Measurements from ENCODE around the gene RBAK. TPM values are rescaled to one million over a fixed set of nuclear protein-coding genes. Genes with fewer than 3 reads are reported as not detected.
"Not testable (repeated sequence)": the region's sequence is repeated elsewhere in the genome, so short reads cannot be mapped to it uniquely, and the experiment has no call there.

Gene RBAK
- 6.6 TPM for polyA plus RNA-seq (2013, experiment 1 of 2; ENCODE audit: insufficient read length)
- 6.7 TPM for polyA plus RNA-seq (2013, experiment 2 of 2; ENCODE audit: insufficient read length)

DNA sequence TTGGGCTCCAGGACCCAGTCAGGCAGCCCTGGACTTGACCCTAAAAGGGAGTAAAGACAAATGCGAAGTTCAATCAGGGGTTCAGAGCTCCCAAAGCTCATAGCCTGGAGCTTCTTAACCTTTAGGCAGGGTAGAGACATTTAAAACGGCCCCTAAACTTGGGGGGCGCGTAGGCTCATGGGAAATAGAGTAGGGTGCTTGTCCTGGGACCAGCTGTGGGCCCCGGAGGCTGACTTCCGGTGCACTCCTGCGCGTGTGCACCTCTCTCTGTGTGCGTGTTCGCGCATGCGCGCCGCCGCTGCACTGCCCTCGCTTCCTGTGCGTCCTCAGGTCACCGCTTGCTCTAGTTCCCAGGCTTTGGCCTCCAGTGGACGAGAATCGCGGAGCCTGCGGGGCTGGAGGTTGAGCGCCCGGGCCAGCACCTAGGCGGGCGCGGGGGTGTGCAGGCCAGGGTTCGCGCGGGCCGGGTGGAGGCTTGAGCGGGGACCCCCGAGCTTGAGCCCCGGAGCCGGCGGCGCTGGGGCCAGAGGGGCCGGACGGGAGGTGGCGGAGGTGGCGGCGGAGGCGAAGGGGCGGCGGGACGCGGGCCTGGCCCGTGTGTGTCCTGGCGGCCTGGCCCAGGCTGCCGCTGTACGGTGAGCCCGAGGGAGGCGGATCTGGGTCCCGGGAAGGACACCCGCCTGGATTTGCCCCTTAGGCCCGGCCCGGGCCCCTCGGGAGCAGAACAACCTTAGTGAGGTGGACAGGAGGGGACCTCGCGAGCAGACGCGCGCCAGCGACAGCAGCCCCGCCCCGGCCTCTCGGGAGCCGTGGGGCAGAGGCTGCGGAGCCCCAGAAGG is at the start of gene RBAK:
Gene RBAK, plus strand, starts transcription at position 303 of the 839 bp plus-strand sequence. CDS start 2,217 bp downstream, outside the sequence.
- peak; percentile 96 for DNase-seq

DNA sequence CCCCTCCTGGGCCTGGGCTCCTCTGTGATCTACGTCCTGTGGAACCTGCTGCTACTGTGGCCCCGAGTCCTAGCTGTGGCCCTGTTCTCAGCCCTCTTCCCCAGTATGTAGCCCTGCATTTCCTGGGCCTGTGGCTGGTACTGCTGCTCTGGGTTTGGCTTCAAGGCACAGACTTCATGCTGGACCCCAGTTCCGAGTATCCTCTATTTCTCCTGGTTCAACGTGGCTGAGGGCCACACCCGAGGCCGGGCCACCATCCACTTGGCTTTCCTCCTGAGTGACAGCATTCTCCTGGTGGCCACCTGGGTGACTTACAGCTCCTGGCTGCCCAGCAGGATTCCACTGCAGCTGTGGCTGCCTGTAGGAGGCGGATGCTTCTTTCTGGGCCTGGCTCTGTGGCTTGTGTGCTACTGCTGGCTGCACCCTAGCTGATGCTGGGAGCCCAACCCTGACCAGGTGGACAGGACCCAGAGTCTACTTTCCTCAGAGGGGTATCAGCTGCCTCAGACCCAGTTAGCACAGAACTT is 48.9 kb upstream of the RBAK start:
- DNase-seq, result no peak

DNA sequence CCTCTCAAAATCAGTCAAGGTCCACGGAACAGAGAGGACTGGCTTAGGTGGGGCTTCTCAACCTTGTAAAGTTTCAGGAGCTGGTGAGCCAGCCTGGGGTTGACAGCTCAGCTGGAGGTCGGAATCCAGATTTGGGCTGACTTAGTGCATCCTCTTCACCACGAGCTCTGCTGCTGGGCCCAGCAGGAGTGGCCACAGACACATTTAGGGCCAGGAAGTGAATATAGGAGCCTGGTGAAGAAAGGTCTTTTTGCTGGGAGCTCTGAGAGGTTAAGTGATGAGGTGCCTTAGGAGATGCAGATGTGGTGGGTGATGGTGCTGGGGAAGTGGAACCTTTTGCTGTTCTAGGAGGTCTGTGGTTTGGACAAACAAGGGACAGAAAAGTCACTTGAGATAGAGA is 47.4 kb upstream of the RBAK start:
- no peak for DNase-seq

DNA sequence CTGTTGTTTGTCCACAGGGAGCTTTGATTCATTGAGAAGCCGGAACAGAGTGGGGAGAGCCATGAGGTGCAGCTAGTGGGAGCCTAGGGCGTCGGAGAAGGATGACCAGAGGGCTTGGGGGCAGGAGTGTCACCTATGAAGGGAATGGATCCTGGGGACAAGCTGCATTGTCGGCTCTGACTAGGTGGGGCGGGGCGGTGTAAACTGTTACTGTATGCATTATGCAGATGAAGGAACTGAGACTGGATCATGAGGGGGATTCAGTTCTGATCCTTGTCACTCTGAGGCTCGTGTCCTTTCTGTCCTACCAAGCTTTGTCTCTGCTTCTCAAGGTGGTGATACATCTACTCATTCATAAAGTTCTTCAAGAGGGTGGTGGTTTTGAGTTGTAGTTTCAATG is 46.8 kb upstream of the RBAK start:
- DNase-seq, result no peak

DNA sequence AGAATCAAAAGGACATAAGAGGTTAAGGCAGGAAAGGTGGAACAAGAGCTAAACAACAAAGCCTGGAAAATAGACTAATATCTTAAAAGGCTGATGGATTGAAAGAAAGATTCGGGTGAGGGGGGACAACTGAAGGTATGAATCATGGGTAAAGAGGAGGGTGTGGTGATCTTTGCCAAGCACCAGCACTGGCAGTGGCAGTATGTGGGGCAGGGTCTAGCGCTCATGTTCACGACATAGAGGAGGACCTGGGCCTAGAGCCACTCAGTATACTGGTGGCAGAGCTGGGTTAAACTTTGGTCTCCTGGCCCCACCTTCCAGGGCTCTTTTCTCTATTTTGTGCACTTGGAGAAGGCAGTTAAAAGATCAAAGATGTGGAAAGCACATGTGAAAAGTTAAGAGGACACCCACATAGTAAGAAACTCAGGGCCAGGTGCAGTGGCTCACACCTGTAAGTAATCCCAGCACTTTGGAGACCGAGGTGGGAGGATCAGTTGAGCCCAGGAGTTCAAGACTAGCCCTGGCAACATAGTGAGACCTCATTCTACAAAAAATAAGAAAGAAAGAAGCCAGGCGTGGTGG is 46.2 kb upstream of the RBAK start:
- no peak for DNase-seq

DNA sequence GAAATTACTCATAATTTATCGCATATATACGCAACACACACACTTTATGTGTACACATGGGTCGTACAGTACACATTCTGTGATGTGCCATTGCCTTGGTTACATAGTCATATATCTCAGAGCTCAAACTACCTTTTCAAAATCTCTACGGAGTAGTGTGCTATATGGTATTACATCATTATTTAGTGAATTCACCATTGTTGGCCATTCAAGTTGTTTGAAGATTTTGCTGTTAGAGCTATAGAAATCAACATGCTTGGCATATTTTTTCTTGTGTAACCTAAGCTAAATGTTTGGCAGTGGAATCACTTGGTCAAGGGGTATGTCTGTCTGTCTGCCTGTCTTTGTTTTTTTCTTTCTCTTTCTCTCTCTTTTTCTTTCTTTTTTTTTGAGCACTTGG is 44.7 kb upstream of the RBAK start:
- DNase-seq, result no peak

DNA sequence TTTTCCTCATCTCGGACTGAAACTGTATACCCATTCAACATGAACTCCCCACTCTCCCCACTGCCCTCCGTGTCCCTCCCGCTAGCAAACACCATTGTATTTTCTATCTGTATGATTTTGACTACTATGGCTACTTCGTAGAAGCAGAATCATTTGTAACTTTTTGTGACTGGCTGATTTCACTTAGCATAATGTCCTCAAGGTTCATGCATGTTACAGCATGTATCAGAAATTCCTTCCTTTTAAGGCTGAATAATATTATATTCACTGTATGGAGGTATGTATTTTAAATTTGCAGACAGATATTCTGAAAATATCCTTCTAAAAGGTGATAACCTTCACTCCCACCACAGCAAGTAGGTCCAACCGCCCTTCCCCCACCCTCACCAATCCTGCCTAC is 43.7 kb upstream of the RBAK start:
- DNase-seq, result no peak

DNA sequence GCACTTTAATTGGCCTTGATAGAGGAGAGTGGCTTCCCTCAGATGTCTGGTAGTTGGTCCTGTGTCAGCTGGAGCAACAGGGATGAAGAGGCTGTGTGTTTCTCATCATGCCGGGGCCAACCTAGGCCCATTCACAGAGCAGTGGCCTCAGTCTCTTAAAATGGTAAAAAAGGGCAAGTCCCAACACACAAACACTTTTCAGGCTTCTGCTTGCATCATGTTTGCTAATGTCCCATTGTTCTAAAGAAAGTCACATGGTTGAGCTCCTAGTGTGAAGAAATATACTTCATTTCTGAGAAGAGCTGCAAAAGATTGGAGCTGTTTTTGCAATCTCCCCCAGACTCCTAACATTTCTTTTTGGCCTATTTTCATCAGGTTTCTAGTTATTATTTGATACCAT is 40.6 kb upstream of the RBAK start:
- DNase-seq, result no peak

DNA sequence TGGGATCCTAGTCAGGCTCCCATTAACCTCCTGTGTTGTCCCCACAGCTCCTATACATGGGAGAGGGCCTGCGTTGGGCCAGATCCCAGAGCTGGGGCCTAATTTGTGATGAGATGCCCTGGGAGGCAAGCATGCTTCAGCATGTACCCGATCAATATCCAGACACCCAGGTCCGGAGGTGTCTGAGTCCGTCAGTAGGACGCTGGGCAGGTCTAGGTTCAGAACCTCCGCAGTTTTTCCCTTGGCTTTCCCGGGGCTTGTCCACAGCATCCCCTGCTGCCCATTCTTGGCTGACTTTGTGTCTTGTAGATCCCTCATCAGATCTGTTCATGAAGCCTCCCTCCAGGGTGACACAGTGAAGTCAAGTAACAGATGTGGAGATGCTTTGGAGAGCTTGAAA is 32.7 kb upstream of the RBAK start:
- DNase-seq, result no peak

DNA sequence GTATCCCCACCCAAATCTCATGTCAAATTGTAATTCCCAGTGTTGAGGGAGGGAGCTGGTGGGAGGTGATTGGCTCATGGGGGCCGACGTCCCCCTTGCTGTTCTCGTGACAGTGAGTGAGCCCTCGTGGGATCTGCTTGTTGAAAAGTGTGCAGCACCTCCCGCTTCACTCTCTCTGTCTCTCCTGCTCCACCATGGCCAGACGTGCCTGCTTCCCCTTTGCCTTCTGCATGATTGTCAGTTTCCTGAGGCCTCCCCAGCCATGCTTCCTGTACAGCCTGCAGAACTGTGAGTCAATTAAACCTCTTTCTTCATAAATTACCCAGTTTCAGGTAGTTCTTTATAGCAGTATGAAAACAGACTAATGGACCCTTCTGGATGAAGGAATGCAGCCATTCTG is 29.7 kb upstream of the RBAK start:
- not testable (repeated sequence) for DNase-seq

DNA sequence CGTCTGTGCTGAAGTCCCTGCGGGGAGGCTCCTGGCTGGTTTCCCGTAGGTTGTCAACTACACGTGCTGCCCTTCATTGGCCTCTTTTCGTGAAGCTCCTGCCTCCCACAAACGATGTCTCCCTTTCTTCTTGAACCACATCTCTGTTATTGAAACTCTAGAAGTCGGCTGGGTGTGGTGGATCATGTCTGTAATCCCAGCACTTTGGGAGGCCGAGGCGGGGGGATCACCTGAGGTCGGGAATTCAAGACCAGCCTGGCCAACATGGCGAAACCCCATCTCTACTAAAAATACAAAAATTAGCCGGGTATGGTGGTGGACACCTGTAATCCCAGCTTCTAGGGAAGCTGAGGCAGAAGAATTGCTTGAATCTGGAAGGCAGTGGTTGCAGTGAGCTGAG is 28.0 kb upstream of the RBAK start:
- not testable (repeated sequence) for DNase-seq

DNA sequence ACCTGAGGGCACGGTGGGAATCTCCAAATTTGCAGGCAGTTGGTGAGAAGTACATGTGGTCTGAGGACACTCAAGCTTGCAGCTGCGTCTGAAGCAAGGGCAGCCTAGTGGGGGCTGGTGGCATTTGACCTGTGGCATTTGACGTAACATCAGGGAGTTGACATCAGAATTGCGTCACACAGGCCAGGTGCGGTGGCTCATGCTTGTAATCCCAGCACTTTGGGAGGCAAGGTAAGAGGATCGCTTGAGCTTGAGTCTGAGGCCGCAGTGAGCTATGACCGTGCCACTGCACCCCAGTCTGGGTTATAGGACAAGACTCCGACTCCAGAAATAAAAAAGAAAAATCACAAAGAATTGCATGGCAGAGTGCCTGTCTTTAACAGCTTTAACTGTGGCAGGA is 25.6 kb upstream of the RBAK start:
- DNase-seq, result no peak

DNA sequence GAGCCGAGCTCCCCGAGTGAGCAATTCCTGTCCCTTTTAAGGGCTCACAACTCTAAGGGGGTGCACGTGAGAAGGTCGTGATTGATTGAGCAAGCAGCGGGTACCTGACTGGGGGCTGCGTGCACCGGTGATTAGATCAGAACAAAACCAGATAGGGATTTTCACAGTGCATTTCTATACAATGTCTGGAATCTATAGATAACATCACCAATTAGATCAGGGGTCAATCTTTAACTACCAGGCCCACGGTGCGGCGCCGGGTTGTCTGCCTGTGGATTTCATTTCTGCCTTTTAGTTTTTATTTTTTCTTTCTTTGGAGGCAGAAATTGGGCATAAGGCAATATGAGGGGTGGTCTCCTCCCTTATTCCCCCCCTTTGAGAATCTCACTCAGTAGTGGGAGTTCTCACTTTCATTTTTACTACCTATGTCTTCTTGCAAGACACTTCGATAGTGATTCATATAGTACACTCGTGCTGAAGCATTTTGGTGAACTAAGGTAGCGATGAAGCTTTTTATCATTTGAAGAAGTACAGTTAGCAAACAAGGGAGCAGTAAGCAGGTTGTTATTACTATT is 24.6 kb upstream of the RBAK start:
- DNase-seq, result not testable (repeated sequence)

DNA sequence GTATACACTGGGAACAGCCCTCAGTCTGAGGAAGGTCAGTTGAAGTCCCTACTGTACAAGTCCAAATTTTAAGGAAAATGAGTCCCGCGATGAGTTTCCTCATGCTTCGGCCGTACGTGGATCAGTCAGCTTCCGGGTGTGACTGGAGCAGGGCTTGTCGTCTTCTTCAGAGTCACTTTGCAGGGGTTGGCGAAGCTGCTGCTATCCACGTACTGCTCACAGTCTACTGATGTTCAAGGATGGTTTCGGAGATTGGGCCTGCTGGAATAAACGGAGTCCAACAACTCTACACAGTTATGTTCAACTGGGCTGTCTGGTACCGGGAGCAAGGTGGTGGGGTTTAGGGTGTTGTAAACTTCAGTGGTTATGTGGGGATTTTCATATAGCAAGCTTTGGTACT is 22.0 kb upstream of the RBAK start:
- not testable (repeated sequence) for DNase-seq

DNA sequence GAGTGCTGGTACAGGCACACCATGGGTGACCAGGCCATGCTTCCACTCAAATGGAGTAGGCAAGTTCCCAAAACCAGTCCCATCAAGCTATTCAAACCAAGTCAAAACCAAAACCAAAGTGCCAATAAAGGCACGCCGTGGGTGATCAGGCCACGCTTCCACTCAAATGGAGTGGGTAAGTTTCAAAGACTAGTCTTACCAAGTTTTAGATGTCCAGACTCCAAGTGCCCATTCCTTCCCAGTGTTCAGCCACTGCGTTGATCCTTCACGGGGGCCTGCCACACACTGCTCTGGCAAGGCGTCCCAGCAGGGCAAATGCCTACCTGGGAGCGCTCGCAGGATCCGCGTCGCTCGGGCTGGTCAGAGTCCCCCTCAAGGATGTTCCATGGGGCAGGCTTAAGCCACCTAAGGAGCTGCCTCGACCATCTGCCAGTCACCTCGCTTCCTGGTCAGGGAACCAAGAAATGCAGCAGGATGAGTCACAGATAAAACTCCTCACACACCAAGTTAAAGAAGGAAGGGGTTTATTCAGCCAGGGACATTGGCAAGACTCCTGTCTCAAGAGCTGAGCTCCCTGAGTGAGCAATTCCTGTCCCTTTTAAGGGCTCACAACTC is 17.8 kb upstream of the RBAK start:
- DNase-seq, result not testable (repeated sequence)

DNA sequence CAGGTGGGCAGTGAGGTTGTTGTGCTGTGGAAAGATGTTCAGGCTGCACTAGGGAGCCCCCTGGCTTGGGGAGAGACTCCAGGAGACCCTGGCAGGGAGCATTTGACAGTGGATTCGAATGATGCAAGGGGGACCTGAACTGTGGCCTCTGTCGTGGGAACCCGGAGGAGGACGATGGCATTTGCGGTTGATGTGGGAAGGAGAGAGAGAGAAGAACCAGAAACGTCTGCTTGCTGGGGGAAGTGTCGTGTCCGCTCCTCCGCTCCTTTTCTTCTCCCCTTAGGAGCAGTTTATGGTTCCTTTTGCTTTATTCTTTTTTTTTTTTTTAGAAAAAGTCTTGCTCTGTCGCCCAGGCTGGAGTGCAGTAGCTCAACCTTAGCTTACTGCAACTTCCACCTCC is 12.5 kb upstream of the RBAK start:
- DNase-seq, result not testable (repeated sequence)

DNA sequence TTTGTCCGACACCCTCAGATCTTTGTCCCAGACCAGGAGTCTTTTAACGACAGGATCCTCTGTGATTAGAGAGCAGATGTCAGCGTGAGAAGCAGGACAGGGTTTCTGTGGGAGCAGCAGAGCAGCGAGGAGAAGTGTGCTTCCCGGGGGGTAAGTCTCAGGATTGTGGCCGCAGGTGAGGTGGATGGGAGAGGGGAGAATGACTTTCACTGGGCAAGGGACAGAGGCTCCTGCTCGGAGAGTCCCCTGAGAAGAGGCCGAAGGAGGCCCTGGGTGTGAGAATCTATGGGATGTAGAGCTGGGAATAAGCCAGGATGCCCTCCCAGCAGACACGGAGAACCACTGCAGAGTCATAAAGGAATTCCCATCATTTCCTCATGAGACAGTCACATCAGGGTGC is 10.4 kb upstream of the RBAK start:
- DNase-seq, result no peak

DNA sequence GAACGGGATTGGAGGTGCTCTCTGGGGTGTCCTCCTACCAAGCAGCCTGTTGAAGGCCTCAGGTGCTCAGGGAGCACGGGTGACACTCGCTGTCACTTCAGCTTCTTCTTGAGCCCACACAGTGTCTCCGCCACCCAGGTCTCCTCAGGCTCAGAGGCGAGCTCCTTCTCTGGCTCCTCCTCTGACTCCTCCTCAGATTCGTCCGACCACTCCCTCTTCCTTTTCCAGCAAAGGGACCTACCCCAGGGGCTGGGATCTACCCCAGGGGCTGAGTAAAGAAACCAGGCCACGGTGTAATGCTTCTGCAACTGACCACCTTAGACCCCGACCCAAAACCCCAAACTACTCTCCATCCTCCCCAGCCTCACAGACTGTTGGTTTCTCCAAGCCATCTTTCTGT is 9.2 kb upstream of the RBAK start:
- no peak for DNase-seq

DNA sequence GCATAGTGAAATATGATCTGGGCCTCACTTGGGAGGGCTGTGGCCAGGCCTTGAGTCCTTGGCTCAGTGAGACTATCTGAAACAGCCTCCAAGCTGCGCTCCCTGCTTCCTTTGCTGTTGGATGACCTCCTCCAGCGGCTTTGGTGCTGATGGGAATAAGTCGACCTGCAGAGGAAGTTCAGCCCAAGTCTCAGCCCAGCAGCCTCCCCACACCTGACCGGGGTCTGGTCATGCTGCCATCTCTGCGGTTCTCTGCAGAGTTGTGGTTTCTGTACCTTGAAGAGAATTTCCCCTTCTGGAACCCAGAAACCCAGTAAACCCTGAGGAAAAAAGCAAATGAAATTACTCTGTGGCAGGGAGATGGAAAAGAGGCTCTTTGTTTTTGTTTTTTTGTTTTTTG is 4.6 kb upstream of the RBAK start:
- DNase-seq, result no peak

DNA sequence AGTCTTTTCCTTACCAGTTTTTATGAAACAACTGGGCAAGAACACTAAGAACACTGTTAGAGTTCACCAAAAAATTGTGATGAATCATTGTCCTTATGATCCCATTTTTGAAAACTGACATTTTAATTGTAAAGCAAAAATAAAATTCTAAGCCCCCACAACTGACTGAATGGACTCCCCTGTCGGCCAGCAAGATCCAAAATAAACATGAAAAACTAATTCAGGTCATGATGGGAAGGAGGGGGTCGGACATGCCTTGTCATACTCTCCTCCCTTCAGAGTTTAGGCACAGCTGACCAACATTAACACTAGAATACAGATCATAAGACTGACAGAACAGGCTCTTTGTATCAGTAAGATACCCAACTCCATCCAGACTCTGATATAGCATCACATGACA is 2.0 kb upstream of the RBAK start:
- DNase-seq, result no peak

DNA sequence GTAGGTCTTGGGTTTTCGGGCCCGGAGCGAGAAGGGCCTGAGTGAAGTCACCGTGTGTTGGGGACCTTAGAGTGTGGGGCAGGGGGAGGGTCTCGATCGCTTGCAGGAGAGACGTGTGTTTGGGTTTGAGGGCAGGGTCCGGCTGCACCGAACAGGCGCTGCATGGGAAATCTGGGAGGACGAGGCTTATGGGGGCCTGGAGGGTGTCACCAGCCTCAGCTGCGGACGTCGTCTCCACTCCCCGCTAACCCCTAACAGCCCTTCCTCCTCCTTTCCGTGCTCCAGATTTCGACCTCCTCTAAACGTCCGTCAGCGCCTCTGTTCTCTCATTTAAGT is 705 bp downstream of the RBAK start:
- not testable (repeated sequence) for DNase-seq

DNA sequence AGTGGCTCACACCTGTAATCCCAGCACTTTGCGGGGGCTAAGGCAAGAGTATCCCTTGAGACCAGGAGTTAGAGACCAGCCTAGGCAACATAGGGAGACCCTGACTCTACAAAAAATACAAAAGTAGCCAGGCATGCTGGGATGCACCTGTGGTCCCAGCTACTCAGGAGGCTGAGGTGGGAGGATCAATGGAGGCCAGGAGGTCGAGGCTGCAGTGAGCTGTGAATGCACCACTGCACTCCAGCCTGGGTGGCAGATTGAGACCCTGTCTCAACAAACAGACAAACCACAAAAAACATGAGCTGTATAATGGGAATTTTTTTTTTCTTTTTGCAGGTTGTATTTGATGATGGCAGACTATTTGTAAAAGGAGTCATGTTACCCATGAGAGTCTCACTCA is 1.5 kb downstream of the RBAK start:
- DNase-seq, result not testable (repeated sequence)

DNA sequence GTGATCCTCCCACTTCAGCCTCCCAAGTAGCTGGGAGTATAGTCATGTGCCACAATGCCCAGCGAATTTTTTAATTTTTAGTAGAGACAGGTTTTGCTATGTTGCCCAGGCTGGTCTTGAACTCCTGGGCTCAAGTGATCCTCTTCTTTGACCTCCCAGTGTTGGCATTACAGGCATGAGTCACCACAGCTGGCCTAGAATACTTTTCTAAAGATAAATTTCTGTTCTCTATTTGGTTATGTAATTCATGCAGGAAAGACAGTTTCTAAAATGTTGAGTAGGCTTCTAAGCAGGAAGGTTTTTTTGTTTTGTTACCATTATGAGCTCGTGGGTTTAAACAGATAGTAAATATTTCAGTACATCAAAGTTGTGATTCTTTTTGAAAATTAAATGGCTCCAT is 5.0 kb downstream of the RBAK start:
- DNase-seq, result no peak

All from fibroblast of skin of abdomen (primary cell).